ENCODE data around the gene ENGASE. TPM values are rescaled to one million over a fixed set of nuclear protein-coding genes. Genes with fewer than 3 reads are reported as not detected.

ENGASE gene
- total RNA-seq, 2 donors from 2014 or later: 53.4 to 111 TPM

DNA sequence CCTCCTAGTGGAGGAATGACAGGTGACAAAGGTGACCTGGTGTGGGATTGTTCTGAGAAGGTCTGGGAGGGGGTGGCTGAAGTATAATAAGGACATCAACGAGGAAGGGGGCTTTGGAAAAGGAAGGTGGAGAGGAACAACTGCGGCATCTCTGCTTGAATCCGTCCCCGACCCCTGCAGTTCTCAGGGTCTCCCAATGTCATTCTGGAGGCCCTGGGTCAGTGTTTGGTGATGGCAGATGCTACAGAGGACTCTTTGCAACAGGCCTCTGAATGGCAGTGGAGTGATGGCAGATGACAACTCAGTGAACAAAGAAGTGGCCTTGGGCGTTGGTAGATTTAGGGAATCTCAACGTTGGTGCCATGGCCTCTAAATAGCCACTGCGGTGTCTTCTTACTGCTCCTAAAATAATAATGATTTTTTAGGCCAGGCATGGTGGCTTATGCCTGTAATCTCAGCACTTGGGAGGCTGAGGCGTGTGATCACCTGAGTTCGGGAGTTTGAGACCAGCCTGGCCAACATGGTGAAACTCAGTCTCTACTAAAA lies 1.3 kb downstream of the ENGASE start:
- intact Hi-C loops (cut with DNase I): no loop called here
- peaks cover 16% of the 10 kb centered on the region for H3K4me1 ChIP-seq

GRCh38 chr17:79077587-79077986 lies 3.0 kb downstream of the ENGASE start:
- TF ChIP-seq CTCF (IDR thresholded peaks at IDR 0.05): no peak
- intact Hi-C loops (cut with DNase I): no loop called here
- Histone ChIP-seq H3K4me3 (no peak overlapping the region), H3K27me3 (no peaks in the 10 kb centered on the region), H3K9ac (ENCODE audit: low read depth in 2 of 2, low read length in 2 of 2) (no peak overlapping the region), H3K27ac (no peak overlapping the region), H3K9me3 (no peaks in the 10 kb centered on the region), H3K36me3 (no peaks in the 10 kb centered on the region), H3K4me1 (peaks cover 15% of the 10 kb centered on the region)
- DNase-seq: no peak

More for the DNA sequence above, 1.3 kb downstream of the ENGASE start:
- no peaks in the 10 kb centered on the region for H3K36me3 ChIP-seq
- H3K9me3 ChIP-seq: no peaks in the 10 kb centered on the region
- no peak for TF ChIP-seq CTCF (IDR thresholded peaks at IDR 0.05)
- DNase-seq: no peak
- peak overlapping the region; percentile 83 to 92 for H3K9ac ChIP-seq (ENCODE audit: low read depth in 2 of 2, low read length in 2 of 2)
- H3K27me3 ChIP-seq: no peaks in the 10 kb centered on the region
- H3K27ac ChIP-seq: no peak overlapping the region
- peak overlapping the region; percentile 93 for H3K4me3 ChIP-seq

DNA sequence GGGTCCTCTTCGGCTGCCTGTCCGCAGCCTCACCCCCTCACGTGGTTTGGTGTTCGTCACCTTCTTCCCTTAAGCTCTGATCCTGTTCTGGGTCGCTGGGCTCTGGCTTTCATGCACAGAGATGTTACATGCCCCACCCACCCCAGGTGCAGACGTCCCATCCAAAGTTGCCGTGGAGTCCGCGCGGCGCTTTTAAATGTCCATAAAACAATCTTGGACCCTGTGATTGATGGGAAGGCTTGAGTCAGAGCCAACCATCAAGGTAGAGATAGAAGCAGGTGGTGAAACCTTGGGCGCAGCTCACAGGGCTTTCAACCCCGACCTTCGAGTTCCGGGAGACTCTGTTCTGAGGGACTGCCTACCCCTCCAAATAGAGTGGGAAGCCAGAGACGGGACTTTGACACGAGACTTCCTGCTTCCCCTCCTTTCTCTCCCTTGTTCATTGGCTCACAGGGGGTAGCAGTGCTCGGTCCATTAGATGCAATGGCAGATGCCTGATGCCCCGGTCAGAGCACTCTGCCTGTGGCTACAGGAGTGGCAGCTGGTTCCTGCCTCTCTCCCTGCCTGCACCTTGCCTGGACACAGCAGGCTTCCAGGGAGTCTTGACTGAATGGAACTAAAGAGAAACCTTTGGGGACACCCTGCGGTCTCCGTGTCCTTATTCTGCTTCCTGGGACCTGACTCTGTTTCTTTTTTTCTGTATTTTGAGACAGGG lies 4.0 kb downstream of the ENGASE start:
- DNase-seq: peak; percentile 75
- H3K4me1 ChIP-seq: peaks cover 8% of the 10 kb centered on the region
- peak overlapping the region in 1 of 2 donors; percentile 19 for H3K9ac ChIP-seq (ENCODE audit: low read depth in 2 of 2, low read length in 2 of 2)
- H3K27me3 ChIP-seq: no peaks in the 10 kb centered on the region
- no peaks in the 10 kb centered on the region for H3K36me3 ChIP-seq
- intact Hi-C loops (cut with DNase I): no loop called here
- TF ChIP-seq CTCF (IDR thresholded peaks at IDR 0.05): no peak
- no peak overlapping the region for H3K4me3 ChIP-seq
- H3K27ac ChIP-seq: no peak overlapping the region
- H3K9me3 ChIP-seq: no peaks in the 10 kb centered on the region

DNA sequence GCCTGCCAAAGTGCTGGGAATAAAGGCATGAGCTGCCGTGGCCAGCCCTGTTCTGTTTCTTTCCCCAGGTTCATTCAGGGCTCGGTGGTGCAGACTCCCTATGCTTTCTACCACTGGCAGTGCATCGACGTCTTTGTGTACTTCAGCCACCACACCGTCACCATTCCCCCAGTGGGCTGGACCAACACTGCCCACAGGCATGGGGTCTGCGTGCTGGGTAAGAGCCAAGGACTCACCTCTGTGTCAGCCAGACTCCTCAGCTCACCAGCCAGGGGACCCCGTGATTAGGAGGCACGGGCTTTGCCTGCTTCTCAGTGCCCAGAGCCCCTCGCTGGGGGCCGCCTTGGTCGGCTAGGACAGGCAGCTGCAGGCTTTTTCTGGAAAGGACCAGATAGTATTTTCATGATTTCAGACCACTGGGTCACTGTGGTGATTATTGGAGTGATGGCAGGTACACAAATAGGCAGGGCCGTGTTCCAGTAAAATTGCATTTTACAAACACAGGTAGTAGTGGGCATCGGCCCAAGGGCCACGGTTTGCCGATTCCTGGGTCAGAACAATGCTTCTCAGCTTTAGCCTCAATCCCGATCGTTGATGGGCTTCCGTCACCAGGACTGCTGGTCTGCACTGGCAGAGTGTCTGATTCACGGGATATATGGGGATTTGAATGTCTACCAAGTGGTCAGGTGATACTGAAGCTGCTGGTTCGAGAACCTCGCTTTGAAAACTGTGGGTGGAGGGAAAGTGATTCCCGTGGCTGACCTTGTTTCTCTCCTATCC lies 5.0 kb downstream of the ENGASE start:
- Histone ChIP-seq H3K4me3 (no peak overlapping the region), H3K4me1 (peaks cover 8% of the 10 kb centered on the region), H3K9me3 (no peaks in the 10 kb centered on the region), H3K9ac (ENCODE audit: low read depth in 2 of 2, low read length in 2 of 2) (no peak overlapping the region), H3K27ac (no peak overlapping the region), H3K27me3 (no peaks in the 10 kb centered on the region), H3K36me3 (no peaks in the 10 kb centered on the region)
- intact Hi-C loops (cut with DNase I): no loop called here
- no peak for DNase-seq
- TF ChIP-seq CTCF (IDR thresholded peaks at IDR 0.05): no peak

- H3K9ac ChIP-seq (ENCODE audit: low read depth in 2 of 2, low read length in 2 of 2): no peak overlapping the region
- intact Hi-C loops (cut with DNase I): no loop called here
- no peak overlapping the region for H3K27ac ChIP-seq
- peaks cover 8% of the 10 kb centered on the region for H3K4me1 ChIP-seq
- no peak overlapping the region for H3K4me3 ChIP-seq
- H3K36me3 ChIP-seq: no peaks in the 10 kb centered on the region
- no peak for DNase-seq
- no peaks in the 10 kb centered on the region for H3K27me3 ChIP-seq
- no peak for TF ChIP-seq CTCF (IDR thresholded peaks at IDR 0.05)
- H3K9me3 ChIP-seq: no peaks in the 10 kb centered on the region
Observed at GRCh38 chr17:79080349-79080748, 5.7 kb downstream of the ENGASE start.

Data from colonic mucosa (tissue), 4 donors.